ENCODE measurements around the gene MAS1. TPM values are rescaled to one million over a fixed set of nuclear protein-coding genes. Genes with fewer than 3 reads are reported as not detected.

Gene MAS1
- total RNA-seq, 1 donor from 2014 or later: not detected

DNA sequence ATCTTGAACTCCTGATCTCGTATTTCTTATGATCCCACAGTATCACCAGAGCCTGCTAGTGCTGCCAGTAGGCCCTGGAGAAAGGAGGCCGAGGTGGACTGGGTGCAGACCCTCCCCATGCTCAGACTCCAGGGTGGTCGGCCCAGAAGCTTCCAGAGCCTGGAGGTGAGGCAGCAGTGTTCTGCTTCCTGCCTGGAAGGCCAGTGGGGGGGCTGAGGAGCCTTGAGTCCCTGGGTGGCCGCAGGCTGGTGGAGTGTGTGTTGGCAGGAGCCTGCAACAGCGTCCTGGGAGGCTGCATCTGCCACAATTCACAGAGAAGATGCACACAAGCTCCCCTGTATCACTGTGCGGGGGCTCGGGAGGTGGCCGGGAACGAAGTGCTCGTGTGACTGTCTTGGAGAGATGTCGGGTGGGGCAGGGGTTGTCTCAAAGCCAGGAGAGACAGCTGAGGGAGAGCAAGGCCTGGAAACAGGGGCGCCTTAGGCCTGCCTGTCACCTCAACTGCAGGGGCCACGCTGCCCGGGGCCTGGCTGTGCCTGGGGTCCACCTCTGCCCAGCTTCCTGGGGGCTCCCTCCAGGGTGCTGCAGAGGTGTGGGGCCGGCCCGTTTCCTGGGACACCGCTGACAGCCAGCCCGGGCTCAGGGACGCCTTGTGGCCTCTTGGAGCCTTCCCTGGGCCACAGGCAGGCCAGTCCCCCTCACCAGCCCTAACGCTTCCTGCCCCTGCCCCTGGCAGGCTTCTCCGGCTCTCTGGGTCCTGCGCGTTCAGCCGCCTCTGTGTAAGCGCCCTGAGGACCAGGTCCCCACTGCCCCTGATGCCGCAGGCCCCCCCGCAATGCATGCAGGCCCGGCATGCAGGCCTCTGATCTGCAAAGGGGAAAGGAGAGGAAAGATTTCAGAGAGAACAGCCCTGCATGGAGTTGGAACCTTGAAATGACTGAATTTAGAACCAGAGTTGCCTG, 24.2 kb upstream of the MAS1 start:
- Mint-ChIP-seq H3K4me3 (ENCODE audit: low read depth) (no peak overlapping the region), H3K27ac (no peak overlapping the region), H3K36me3 (ENCODE audit: low read depth) (no peaks in the 10 kb centered on the region), H3K9me3 (no peaks in the 10 kb centered on the region), H3K4me1 (ENCODE audit: low read depth) (peaks cover 8% of the 10 kb centered on the region), H3K27me3 (ENCODE audit: low read depth) (peaks cover 3% of the 10 kb centered on the region)
- no peak for DNase-seq (ENCODE audit: low spot score)
- intact Hi-C loops (cut with micrococcal nuclease): loop anchor here (10.0 kb wide), 1 partner anchor 588 kb away; no protein-coding TSS in a partner anchor

- no peak for DNase-seq (ENCODE audit: low spot score)
- H3K4me3 Mint-ChIP-seq (ENCODE audit: low read depth): no peak overlapping the region
- no peaks in the 10 kb centered on the region for H3K9me3 Mint-ChIP-seq
- H3K27ac Mint-ChIP-seq: no peak overlapping the region
- intact Hi-C loops (cut with micrococcal nuclease): no loop called here
- H3K36me3 Mint-ChIP-seq (ENCODE audit: low read depth): no peaks in the 10 kb centered on the region
- peaks cover 6% of the 10 kb centered on the region for H3K4me1 Mint-ChIP-seq (ENCODE audit: low read depth)
- H3K27me3 Mint-ChIP-seq (ENCODE audit: low read depth): no peaks in the 10 kb centered on the region
These were observed 19.5 kb upstream of the MAS1 start for GRCh38 chr6:159871241-159871640.

- Mint-ChIP-seq H3K4me1 (ENCODE audit: low read depth) (peaks cover 6% of the 10 kb centered on the region), H3K27me3 (ENCODE audit: low read depth) (no peaks in the 10 kb centered on the region), H3K36me3 (ENCODE audit: low read depth) (no peaks in the 10 kb centered on the region), H3K4me3 (ENCODE audit: low read depth) (no peak overlapping the region), H3K9me3 (no peaks in the 10 kb centered on the region), H3K27ac (no peak overlapping the region)
- no peak for DNase-seq (ENCODE audit: low spot score)
- intact Hi-C loops (cut with micrococcal nuclease): no loop called here
These were observed 18.9 kb upstream of the MAS1 start for GRCh38 chr6:159871906-159872305.

GRCh38 chr6:159874435-159874834, 16.4 kb upstream of the MAS1 start:
- Mint-ChIP-seq H3K4me1 (ENCODE audit: low read depth) (peaks cover 6% of the 10 kb centered on the region), H3K27ac (no peak overlapping the region), H3K4me3 (ENCODE audit: low read depth) (no peak overlapping the region), H3K27me3 (ENCODE audit: low read depth) (no peaks in the 10 kb centered on the region), H3K9me3 (no peaks in the 10 kb centered on the region), H3K36me3 (ENCODE audit: low read depth) (no peaks in the 10 kb centered on the region)
- intact Hi-C loops (cut with micrococcal nuclease): no loop called here
- no peak for DNase-seq (ENCODE audit: low spot score)

DNA sequence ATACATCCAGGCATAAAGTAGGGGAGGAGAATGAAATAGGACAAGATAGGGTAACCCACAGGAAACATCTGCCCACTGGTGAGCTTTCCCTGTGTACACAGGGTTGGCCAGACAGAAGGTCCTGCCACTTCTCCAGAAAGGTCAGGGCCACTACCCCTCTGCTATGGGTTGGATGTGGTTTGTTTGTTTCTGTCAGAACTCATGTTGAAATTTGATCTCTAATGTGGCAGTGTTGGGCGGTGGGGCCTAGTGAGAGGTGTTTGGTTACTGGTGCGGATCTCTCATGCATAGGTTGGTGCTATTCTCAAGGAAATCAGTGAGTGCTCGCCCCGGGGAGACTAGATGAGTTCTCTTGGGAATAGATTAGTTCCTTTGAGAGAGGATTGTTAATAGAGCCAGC, 15.6 kb upstream of the MAS1 start:
- H3K36me3 Mint-ChIP-seq (ENCODE audit: low read depth): no peaks in the 10 kb centered on the region

GRCh38 chr6:159876242-159876641, 14.5 kb upstream of the MAS1 start:
- H3K27me3 Mint-ChIP-seq (ENCODE audit: low read depth): no peaks in the 10 kb centered on the region
- intact Hi-C loops (cut with micrococcal nuclease): no loop called here
- H3K4me1 Mint-ChIP-seq (ENCODE audit: low read depth): peaks cover 6% of the 10 kb centered on the region
- no peaks in the 10 kb centered on the region for H3K36me3 Mint-ChIP-seq (ENCODE audit: low read depth)
- H3K27ac Mint-ChIP-seq: no peak overlapping the region
- DNase-seq (ENCODE audit: low spot score): no peak
- H3K4me3 Mint-ChIP-seq (ENCODE audit: low read depth): no peak overlapping the region
- no peaks in the 10 kb centered on the region for H3K9me3 Mint-ChIP-seq

More for the DNA sequence above, 15.6 kb upstream of the MAS1 start:
- no peaks in the 10 kb centered on the region for H3K27me3 Mint-ChIP-seq (ENCODE audit: low read depth)
- peaks cover 6% of the 10 kb centered on the region for H3K4me1 Mint-ChIP-seq (ENCODE audit: low read depth)
- H3K9me3 Mint-ChIP-seq: no peaks in the 10 kb centered on the region
- H3K4me3 Mint-ChIP-seq (ENCODE audit: low read depth): no peak overlapping the region
- intact Hi-C loops (cut with micrococcal nuclease): no loop called here
- no peak overlapping the region for H3K27ac Mint-ChIP-seq
- no peak for DNase-seq (ENCODE audit: low spot score)

DNA sequence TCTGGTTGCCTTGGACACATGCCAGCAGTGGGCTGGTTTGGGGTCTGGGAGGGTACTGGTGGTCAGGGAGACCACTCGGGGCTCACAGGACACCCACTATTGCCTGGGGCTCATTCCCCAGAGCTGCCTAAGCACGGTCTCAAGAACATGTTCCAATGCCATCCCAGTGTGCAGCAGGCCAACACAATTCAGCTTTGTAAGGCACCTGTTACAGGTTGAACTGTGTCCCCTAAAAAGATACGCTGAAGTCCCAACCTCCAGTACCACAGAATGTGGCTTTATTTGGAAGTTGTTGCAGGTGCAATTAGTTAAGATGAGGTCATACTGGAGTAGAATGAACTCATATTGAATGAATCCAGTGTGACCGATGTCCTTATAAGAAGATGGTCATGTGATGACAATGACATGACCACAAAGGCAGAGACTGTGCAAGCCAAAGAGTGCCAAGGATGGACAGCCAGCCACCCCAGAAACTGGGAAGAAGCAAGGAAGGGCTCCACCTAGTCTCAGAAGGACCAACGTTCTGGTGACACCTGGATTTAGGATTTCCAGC, 13.5 kb upstream of the MAS1 start:
- H3K4me3 Mint-ChIP-seq (ENCODE audit: low read depth): no peak overlapping the region
- no peaks in the 10 kb centered on the region for H3K4me1 Mint-ChIP-seq (ENCODE audit: low read depth)
- H3K36me3 Mint-ChIP-seq (ENCODE audit: low read depth): no peaks in the 10 kb centered on the region
- intact Hi-C loops (cut with micrococcal nuclease): no loop called here
- H3K27ac Mint-ChIP-seq: no peak overlapping the region
- no peak for DNase-seq (ENCODE audit: low spot score)
- H3K9me3 Mint-ChIP-seq: no peaks in the 10 kb centered on the region
- peaks cover 2% of the 10 kb centered on the region for H3K27me3 Mint-ChIP-seq (ENCODE audit: low read depth)

DNA sequence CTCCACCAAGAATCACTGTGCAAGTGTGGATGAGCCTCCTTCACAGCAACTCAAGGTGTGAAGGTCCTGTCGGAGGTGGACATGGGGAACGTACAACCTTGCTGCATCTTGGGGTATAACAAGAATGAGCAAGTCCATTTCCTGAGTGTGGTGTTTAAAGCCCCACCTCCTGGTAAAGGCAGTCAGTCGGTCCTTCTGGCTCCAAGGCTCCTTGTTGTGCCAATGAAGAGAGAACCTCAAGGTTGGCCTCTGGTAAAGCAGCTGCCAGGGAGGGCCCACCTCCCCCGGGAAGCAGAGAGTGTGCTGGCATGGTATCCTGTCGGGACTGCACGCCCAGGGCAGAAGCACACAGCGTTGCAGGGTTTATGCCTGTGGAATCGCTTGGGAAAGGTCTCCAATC, 12.4 kb upstream of the MAS1 start:
- Mint-ChIP-seq H3K4me1 (ENCODE audit: low read depth) (no peaks in the 10 kb centered on the region), H3K27ac (no peak overlapping the region), H3K4me3 (ENCODE audit: low read depth) (no peak overlapping the region), H3K27me3 (ENCODE audit: low read depth) (peaks cover 4% of the 10 kb centered on the region), H3K36me3 (ENCODE audit: low read depth) (no peaks in the 10 kb centered on the region), H3K9me3 (no peaks in the 10 kb centered on the region)
- intact Hi-C loops (cut with micrococcal nuclease): no loop called here
- DNase-seq (ENCODE audit: low spot score): no peak

DNA sequence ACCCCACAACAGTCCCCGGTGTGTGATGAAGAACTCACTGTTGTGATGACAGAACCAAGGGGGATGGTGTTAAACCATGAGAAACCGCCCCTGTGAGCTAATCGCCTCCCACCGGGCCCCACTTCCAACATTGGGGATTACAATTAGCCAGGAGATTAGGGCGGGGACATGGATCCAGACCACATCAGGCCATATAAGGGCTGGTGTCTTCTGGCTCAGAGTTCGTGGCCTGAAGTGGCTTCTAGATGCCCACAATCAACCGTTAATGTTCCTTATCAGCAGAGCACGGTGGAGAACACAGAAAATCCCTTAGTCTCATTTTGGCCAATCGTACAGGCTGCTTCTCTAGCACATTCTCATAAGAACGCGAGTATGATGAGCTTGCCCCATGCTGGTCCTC, 10.9 kb upstream of the MAS1 start:
- peaks cover 6% of the 10 kb centered on the region for H3K27me3 Mint-ChIP-seq (ENCODE audit: low read depth)
- DNase-seq (ENCODE audit: low spot score): no peak

DNA sequence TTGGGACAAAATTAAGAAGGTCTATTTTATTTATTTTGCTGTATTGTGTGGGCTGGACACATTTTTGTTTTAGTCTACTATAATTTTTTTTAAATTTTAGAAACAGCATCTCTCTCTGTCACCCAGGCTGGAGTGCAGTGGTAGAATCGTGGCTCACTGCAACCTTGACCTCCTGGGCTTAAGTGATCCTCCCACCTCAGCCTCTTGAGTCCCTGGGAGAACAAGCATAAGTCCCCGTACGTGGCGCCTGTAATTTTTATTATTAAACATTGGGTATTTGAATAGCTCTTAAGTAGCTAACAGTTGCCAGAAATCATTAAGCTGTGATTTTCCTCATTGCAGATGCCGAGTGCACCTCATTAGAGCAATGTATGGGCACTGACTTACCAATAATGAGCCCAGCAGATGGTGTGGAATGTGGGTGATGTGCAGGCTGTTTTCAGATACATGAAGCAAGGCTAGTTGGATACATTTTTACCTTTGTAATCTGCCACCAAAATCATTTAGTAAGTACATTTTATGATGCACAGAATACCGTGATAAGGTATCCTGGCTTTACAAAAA, 10.3 kb upstream of the MAS1 start:
- Mint-ChIP-seq H3K36me3 (ENCODE audit: low read depth) (no peaks in the 10 kb centered on the region), H3K9me3 (no peaks in the 10 kb centered on the region), H3K4me1 (ENCODE audit: low read depth) (no peaks in the 10 kb centered on the region), H3K27ac (no peak overlapping the region), H3K4me3 (ENCODE audit: low read depth) (no peak overlapping the region), H3K27me3 (ENCODE audit: low read depth) (peaks cover 6% of the 10 kb centered on the region)
- intact Hi-C loops (cut with micrococcal nuclease): no loop called here
- no peak for DNase-seq (ENCODE audit: low spot score)

More for the DNA sequence above, 10.9 kb upstream of the MAS1 start:
- intact Hi-C loops (cut with micrococcal nuclease): no loop called here
- Mint-ChIP-seq H3K4me3 (ENCODE audit: low read depth) (no peak overlapping the region), H3K27ac (no peak overlapping the region), H3K9me3 (no peaks in the 10 kb centered on the region), H3K36me3 (ENCODE audit: low read depth) (no peaks in the 10 kb centered on the region), H3K4me1 (ENCODE audit: low read depth) (no peaks in the 10 kb centered on the region)

DNA sequence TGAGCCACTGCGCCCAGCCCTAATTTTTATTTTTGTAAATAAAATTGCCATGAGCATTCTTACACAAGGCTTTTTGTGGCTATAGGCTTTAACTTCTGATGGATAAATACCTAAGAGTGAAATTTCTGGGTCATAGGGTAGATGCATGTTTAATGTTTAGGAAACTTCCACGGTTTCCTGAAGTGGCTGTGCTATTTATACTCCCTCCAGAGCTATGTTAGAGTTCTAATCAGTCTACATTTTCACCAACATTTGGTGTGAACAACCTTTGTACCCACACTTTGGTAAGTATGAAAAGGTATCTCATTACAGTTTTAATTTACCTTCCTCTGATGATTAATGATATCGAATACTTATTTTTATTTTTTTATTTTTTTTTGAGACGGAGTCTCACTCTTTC, 6.1 kb upstream of the MAS1 start:
- H3K4me3 Mint-ChIP-seq (ENCODE audit: low read depth): no peak overlapping the region
- H3K4me1 Mint-ChIP-seq (ENCODE audit: low read depth): no peaks in the 10 kb centered on the region
- intact Hi-C loops (cut with micrococcal nuclease): no loop called here
- no peak for DNase-seq (ENCODE audit: low spot score)
- H3K27me3 Mint-ChIP-seq (ENCODE audit: low read depth): peaks cover 25% of the 10 kb centered on the region
- no peaks in the 10 kb centered on the region for H3K36me3 Mint-ChIP-seq (ENCODE audit: low read depth)
- no peak overlapping the region for H3K27ac Mint-ChIP-seq
- no peaks in the 10 kb centered on the region for H3K9me3 Mint-ChIP-seq

GRCh38 chr6:159886270-159886669, 4.5 kb upstream of the MAS1 start:
- H3K27ac Mint-ChIP-seq: no peak overlapping the region
- intact Hi-C loops (cut with micrococcal nuclease): no loop called here
- no peaks in the 10 kb centered on the region for H3K4me1 Mint-ChIP-seq (ENCODE audit: low read depth)
- H3K4me3 Mint-ChIP-seq (ENCODE audit: low read depth): no peak overlapping the region
- H3K27me3 Mint-ChIP-seq (ENCODE audit: low read depth): peaks cover 39% of the 10 kb centered on the region
- H3K9me3 Mint-ChIP-seq: no peaks in the 10 kb centered on the region
- DNase-seq (ENCODE audit: low spot score): no peak
- no peaks in the 10 kb centered on the region for H3K36me3 Mint-ChIP-seq (ENCODE audit: low read depth)

DNA sequence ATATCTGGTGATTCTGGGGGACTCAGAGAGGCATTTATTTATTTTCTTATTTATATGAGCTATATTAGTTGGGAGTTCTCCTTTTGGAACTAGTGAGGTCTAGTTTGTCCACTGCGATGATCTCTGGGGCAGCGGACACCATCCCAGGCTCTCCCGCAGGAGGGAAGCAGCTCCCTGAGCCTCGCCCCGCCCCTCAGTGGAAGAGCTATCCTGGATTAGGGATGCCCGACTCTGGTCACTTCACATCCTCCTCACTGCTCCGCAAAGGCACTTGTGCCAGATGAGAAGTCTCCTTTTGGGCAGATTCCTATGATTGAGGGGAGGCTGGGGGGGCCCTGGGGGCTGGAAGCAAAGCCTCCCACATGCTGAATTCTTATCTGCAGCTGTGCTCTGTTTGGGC, 3.6 kb upstream of the MAS1 start:
- H3K9me3 Mint-ChIP-seq: no peaks in the 10 kb centered on the region
- no peak overlapping the region for H3K4me3 Mint-ChIP-seq (ENCODE audit: low read depth)
- no peaks in the 10 kb centered on the region for H3K36me3 Mint-ChIP-seq (ENCODE audit: low read depth)
- no peak overlapping the region for H3K27ac Mint-ChIP-seq
- DNase-seq (ENCODE audit: low spot score): no peak
- intact Hi-C loops (cut with micrococcal nuclease): no loop called here
- H3K4me1 Mint-ChIP-seq (ENCODE audit: low read depth): no peaks in the 10 kb centered on the region
- peaks cover 45% of the 10 kb centered on the region for H3K27me3 Mint-ChIP-seq (ENCODE audit: low read depth)
